Measurements from ENCODE around the gene COX7A2L. TPM values are rescaled to one million over a fixed set of nuclear protein-coding genes. Genes with fewer than 3 reads are reported as not detected.

COX7A2L gene
- total RNA-seq, 1 experiment from 2014 or later, result 85.4 TPM

GRCh38 chr2:42371611-42372473 lies 10.8 kb upstream of the COX7A2L start:
- H3K36me3 ChIP-seq (ENCODE audit: insufficient read depth, low read length, poor library complexity, severe bottlenecking), result no peaks in the 10 kb centered on the region
- POLR2A ChIA-PET (ENCODE audit: low non-redundant PET), result no interaction called here
- H3K27me3 ChIP-seq (replicated peaks; ENCODE audit: insufficient read depth, low read depth, low read length, poor library complexity), result no peaks in the 10 kb centered on the region
- intact Hi-C loops (cut with micrococcal nuclease; ENCODE audit: unreplicated experiment), result no loop called here
- no peak for DNase-seq (ENCODE audit: low spot score)
- H3K4me3 ChIP-seq (ENCODE audit: low read depth, low read length, poor library complexity, severe bottlenecking), result no peak overlapping the region
- peaks cover 23% of the 10 kb centered on the region for H3K4me1 ChIP-seq (ENCODE audit: insufficient read depth, low read length, poor library complexity, severe bottlenecking)
- H3K9me3 ChIP-seq (ENCODE audit: low read depth, low read length, poor library complexity, severe bottlenecking), result no peaks in the 10 kb centered on the region
- TF ChIP-seq, protein P1, sequence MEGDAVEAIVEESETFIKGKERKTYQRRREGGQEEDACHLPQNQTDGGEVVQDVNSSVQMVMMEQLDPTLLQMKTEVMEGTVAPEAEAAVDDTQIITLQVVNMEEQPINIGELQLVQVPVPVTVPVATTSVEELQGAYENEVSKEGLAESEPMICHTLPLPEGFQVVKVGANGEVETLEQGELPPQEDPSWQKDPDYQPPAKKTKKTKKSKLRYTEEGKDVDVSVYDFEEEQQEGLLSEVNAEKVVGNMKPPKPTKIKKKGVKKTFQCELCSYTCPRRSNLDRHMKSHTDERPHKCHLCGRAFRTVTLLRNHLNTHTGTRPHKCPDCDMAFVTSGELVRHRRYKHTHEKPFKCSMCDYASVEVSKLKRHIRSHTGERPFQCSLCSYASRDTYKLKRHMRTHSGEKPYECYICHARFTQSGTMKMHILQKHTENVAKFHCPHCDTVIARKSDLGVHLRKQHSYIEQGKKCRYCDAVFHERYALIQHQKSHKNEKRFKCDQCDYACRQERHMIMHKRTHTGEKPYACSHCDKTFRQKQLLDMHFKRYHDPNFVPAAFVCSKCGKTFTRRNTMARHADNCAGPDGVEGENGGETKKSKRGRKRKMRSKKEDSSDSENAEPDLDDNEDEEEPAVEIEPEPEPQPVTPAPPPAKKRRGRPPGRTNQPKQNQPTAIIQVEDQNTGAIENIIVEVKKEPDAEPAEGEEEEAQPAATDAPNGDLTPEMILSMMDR (conservative IDR thresholded peaks at IDR 0.05; ENCODE audit: low read depth, low read length), result no peak
- no peak for TF ChIP-seq EZH2 (IDR thresholded peaks at IDR 0.05; ENCODE audit: borderline replicate concordance, low read depth, low read length, poor library complexity, severe bottlenecking)
- CTCF ChIA-PET, result no interaction called here
- BruUV-seq (replicated peaks), result no TSS peak
- H3K27ac ChIP-seq (ENCODE audit: low read depth, low read length, poor library complexity, severe bottlenecking), result no peak overlapping the region

- H3K9me3 ChIP-seq (ENCODE audit: low read depth, low read length, poor library complexity, severe bottlenecking), result no peaks in the 10 kb centered on the region
- H3K27me3 ChIP-seq (replicated peaks; ENCODE audit: insufficient read depth, low read depth, low read length, poor library complexity), result no peaks in the 10 kb centered on the region
- POLR2A ChIA-PET (ENCODE audit: low non-redundant PET), result no interaction called here
- no peaks in the 10 kb centered on the region for H3K36me3 ChIP-seq (ENCODE audit: insufficient read depth, low read length, poor library complexity, severe bottlenecking)
- no peak overlapping the region for H3K4me3 ChIP-seq (ENCODE audit: low read depth, low read length, poor library complexity, severe bottlenecking)
- no TSS peak for BruUV-seq (replicated peaks)
- H3K27ac ChIP-seq (ENCODE audit: low read depth, low read length, poor library complexity, severe bottlenecking), result no peak overlapping the region
- TF ChIP-seq, protein P1 (conservative IDR thresholded peaks at IDR 0.05; ENCODE audit: low read depth, low read length), result no peak
- no peak for TF ChIP-seq EZH2 (IDR thresholded peaks at IDR 0.05; ENCODE audit: borderline replicate concordance, low read depth, low read length, poor library complexity, severe bottlenecking)
- peaks cover 23% of the 10 kb centered on the region for H3K4me1 ChIP-seq (ENCODE audit: insufficient read depth, low read length, poor library complexity, severe bottlenecking)
- peak; percentile 89 for DNase-seq (ENCODE audit: low spot score)
- intact Hi-C loops (cut with micrococcal nuclease; ENCODE audit: unreplicated experiment), result no loop called here
- CTCF ChIA-PET, result interaction anchor here (0.6 kb wide), 1 partner anchor 9 kb away, joined by 6 read pairs; no protein-coding TSS in a partner anchor
These were observed 8.7 kb upstream of the COX7A2L start for GRCh38 chr2:42369532-42370229.

DNA sequence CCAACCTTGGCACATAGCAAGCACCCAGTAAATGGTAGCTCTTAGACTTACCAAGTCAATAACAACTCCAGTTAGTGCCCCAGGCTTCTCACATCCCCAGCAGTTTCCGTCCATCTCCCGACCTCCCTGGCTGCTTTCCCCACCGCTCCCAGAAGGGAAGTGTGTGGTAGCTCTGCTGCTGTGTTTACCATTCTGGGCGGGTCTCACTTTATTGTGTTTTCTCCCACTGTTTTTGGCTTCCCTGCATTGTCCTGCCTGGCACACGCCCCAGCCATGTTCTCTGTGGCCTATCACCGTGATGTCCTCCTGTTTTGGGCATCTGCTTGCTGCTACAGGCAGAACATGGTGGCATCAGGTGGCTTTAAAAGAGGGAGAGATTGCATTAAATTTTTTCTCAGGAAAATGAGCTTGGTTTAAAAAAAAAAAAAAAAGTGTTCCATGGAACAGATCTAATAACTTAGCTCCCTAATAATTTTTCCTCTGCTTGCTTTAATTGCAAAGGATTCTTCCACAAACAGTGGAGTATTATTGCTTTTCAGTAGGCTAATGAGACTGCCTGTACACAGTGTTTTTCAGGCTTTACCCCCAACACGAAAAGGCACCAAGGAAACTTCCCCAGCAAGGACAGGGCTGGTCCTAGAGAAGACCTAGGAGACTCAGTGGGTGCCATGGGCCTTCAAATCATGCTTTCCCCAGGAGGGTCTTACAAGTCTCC lies 8.0 kb upstream of the COX7A2L start:
- CTCF ChIA-PET, result interaction anchor here (0.6 kb wide), 1 partner anchor 9 kb away, joined by 6 read pairs; no protein-coding TSS in a partner anchor

More for the DNA sequence above, 8.0 kb upstream of the COX7A2L start:
- Histone ChIP-seq H3K27me3 (replicated peaks; ENCODE audit: insufficient read depth, low read depth, low read length, poor library complexity) (no peaks in the 10 kb centered on the region), H3K36me3 (ENCODE audit: insufficient read depth, low read length, poor library complexity, severe bottlenecking) (no peaks in the 10 kb centered on the region), H3K27ac (ENCODE audit: low read depth, low read length, poor library complexity, severe bottlenecking) (no peak overlapping the region), H3K9me3 (ENCODE audit: low read depth, low read length, poor library complexity, severe bottlenecking) (no peaks in the 10 kb centered on the region), H3K4me1 (ENCODE audit: insufficient read depth, low read length, poor library complexity, severe bottlenecking) (peaks cover 23% of the 10 kb centered on the region), H3K4me3 (ENCODE audit: low read depth, low read length, poor library complexity, severe bottlenecking) (no peak overlapping the region)
- intact Hi-C loops (cut with micrococcal nuclease; ENCODE audit: unreplicated experiment), result no loop called here
- DNase-seq (ENCODE audit: low spot score), result no peak
- no TSS peak for BruUV-seq (replicated peaks)
- no peak for TF ChIP-seq EZH2 (IDR thresholded peaks at IDR 0.05; ENCODE audit: borderline replicate concordance, low read depth, low read length, poor library complexity, severe bottlenecking)
- TF ChIP-seq, protein P1 (conservative IDR thresholded peaks at IDR 0.05; ENCODE audit: low read depth, low read length), result no peak
- POLR2A ChIA-PET (ENCODE audit: low non-redundant PET), result no interaction called here

Data from A673 (cell line).